ENCODE data around the gene CEP128.

DNA sequence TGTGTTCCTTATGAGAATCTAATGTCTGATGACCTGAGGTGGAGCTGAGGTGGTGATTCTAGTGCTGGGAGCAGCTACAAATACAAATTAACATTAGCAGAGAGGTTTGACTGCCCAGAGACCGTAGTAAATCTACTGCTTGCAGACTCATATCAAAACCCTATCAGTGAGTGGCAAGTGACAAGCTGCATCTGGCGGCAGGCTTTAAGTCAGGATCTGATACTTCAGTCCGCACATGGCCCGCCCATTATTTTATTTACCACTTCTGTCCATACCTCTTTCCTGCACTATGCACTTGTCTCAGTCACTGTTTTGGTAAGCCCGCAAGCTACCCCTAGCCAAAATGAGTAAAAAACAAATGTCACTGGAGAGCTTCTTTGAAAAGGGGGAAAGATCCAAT lies 11.4 kb downstream of the CEP128 start:
- TF ChIP-seq EZH2 (IDR thresholded peaks at IDR 0.05; ENCODE audit: insufficient read depth, poor library complexity, severe bottlenecking) (no peak), EZH2phosphoT487 (IDR thresholded peaks at IDR 0.05; ENCODE audit: insufficient read depth, low read depth) (no peak)
